HG02943 (cell line): ENCODE data around the gene ARHGAP1.

ENCODE experiments used
- ATAC-seq: cut with Tn5 transposase; IDR thresholded peaks from one replicate; pipeline ENCODE4 v1.9.1; 2021; ENCODE audit warnings: mild to moderate bottlenecking, low read depth, moderate library complexity; ENCODE audit not compliant: unreplicated experiment

Gene ARHGAP1

GRCh38 chr11:46700241-46701077 is at the start of gene ARHGAP1, which contains the start of gene ZNF408:
Gene ARHGAP1, minus strand, starts transcription at chr11:46700619. Its CDS starts 4,512 bp downstream, at chr11:46696107.
Gene ZNF408, plus strand, starts transcription at chr11:46701031. Its CDS starts 17 bp downstream, at chr11:46701048.
- ATAC-seq: peak; percentile 85

DNA sequence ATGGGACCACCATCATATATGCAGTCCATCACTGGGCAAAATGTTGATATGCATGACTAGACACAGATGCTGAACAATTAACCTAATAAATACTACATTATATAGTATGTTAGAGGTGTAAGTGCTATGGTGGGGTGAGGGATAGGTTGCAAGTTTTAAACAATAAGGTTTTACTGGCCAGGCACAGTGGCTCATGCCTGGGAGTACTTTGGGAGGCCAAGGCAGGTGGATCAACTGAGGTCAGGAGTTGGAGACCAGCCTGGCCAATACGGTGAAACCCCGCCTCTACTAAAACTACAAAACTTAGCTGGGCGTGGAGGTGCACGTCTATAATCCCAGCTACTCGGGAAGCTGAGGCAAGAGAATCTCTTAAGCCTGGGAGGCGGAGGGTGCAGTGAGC is 46.7 kb upstream of the ARHGAP1 start:
- ATAC-seq: no peak

DNA sequence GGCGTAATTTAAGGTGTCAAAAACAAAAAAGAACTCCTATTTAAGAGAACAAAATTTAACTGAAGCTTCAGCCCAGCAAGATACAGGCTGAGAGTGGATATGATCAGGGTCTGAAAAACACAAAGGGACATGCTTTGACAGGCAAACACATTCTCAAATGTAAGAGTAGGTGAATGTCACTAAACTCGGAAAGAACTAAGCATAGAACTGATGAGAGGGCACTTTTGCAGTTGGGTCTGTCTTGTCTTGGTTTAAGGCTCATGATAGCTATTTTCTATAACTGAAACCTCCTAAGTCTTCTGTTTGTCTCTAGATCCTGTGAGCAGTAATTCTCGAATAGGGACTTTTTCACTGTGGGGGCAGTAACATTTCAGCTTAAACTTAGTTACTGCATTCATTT is 45.6 kb upstream of the ARHGAP1 start:
- ATAC-seq: no peak

GRCh38 chr11:46745328-46745727 is 44.9 kb upstream of the ARHGAP1 start:
- ATAC-seq: no peak

DNA sequence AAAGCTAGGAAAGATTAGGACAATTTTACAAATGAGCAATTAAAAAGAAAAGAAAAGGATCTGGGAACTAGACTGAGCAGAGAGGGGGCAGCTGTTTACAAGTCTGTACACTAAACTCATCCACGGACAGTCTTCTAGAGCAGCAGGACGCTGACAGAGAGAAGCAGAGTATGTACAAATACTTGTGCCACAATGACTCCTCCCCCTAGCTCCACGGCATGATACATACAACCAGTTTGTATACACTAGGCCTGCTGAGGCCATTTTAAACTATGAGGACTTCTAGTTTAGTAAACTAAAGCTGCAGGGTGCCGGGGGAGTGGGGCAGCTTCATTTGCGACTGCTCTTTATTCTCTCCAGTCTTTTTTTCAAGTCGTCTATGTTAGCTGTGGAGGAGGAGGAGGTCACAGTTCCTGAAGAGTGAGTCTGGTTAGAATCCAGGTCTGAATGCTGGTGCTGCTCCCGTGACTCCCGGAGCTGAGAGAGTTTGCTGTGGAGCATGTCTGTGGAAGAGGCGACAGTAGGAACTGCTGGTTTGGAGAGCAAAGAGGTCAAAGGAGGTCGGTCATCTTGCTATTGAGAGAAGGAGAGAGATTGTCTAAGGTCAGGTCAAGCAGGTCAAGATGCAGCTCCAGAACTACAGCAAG is 43.4 kb upstream of the ARHGAP1 start:
- no peak for ATAC-seq

- no peak for ATAC-seq
Measured at GRCh38 chr11:46743043-46743442, 42.6 kb upstream of the ARHGAP1 start.

DNA sequence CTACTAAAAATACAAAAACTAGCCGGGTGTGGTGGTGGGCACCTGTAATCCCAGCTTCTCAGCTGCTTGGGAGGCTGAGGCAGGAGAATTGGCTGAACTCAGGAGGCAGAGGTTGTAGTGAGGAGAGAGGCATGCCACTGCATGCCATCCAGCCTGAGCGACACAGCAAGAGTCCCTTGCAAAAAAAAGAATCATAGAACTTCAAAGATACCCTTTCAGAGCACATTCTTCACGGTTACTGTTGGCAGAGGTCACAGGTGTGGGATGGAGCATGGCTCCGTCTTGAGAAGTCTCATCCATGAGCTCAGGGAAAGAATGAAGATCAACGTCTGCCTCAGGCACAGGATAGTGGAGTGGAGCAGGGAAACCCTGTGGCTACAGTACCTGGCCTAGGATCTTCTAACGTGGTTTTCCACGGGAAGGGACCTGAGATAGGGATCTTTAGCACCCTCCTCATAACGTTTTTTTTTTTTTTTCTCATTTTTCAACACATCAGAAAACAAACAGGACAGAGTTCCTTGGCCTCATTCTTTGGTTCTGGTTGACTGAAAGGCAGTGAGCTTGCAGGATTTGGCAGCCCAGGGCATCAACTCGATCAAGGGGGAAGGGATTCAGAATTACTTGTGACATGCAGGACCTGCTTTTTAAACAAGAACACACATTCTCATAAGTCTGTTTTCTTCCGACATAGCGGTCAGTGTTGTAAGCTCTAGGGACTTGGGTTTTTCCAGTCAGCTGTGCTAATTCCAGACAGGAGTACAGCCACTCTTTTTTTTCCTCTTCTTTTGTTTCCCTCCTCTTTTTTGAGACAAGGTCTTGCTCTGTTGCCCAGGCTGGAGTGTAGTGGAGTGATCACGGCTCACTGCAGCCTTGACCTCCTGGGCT is 41.4 kb upstream of the ARHGAP1 start:
- no peak for ATAC-seq

- no peak for ATAC-seq
Measured at GRCh38 chr11:46738887-46739286, 38.5 kb upstream of the ARHGAP1 start.

- ATAC-seq: no peak
Measured at GRCh38 chr11:46737699-46738098, 37.3 kb upstream of the ARHGAP1 start.

DNA sequence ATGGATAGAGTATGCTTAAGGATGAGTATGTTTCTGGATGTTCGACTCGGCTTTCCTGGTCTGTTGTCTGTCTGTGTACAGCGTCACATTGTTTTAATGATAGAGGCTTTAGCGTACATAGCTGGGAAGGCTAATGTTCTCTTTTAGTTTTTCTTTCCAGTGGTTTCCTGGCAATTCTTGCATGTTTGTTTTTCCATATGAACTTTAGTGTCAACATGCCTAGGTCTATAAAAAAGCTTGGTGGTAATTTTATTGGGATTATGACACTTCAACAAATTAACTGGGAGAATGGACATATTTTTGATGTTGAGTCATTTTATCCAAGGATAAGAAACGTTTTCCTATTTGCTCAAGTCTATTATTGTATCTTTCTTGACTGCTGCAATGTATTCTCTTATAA is 36.2 kb upstream of the ARHGAP1 start:
- no peak for ATAC-seq

DNA sequence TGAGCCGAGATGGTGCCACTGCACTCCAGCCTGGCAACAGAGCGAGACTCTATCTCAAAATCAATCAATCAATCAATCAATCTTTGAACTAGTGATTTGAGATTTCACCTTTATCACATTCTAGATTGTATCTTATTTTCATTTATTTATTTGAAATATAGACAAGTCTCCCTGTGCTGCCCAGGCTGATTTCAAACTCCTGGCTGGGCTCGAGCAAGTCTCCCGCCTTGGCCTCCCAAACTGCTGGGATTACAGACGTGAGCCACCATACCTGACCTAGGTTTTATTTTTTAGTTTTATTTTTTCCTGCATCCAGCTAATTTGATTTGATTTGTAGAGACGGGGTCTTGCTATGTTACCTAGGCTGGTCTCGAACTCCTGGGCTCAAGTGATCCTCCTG is 35.7 kb upstream of the ARHGAP1 start:
- ATAC-seq: no peak

GRCh38 chr11:46733234-46733633 is 32.8 kb upstream of the ARHGAP1 start:
- no peak for ATAC-seq

DNA sequence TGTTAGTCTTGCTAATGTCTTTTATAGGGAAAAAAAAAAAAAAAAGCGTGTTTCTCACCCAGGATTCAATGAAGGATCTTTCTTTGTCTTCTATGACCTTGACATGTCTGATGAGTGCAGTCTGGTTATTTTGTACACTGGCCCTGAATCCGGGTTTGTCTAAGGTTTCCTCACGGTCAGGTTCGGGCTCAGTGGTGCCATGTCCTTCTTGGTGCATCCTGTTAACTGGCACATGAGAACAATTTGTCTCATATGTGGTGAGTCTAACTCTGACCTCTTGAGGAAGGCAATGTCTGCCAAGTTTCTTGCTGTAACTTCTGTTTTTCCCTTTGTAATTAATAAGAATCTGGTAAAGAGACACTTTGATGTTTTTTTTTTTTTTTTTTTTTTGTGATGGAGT is 31.1 kb upstream of the ARHGAP1 start:
- ATAC-seq: no peak

GRCh38 chr11:46729110-46730027 is 28.9 kb upstream of the ARHGAP1 start:
- no peak for ATAC-seq

GRCh38 chr11:46728659-46729040 is 28.2 kb upstream of the ARHGAP1 start:
- no peak for ATAC-seq

DNA sequence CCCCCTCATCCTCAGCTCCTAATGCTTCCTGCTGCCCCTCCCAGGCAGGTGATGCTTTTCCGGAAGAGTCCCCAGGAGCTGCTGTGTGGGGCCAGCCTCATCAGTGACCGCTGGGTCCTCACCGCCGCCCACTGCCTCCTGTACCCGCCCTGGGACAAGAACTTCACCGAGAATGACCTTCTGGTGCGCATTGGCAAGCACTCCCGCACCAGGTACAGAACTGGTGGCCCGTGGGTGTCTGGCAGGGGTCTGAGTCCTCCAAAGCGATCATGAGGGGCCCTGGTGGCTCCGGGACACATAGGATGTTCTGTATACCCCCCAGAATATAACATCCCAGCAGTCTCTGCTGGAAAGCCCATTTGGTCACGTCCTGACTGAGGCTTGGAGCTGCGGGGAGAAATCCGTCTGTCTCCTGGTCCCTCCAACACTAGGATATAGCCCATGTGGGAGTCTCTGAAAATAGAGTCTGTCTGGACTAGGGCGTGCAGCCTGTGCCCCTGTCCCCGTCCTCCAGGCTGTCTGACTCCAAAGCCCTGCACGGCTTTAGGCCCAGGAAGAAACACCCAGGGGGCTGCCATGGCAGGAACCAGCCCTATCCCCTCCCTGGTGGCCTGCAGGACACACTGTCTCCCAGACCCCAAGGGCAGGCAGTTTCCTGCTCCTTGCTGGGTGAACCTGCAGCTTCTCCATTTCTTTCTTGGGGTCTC is 27.7 kb upstream of the ARHGAP1 start:
- ATAC-seq: no peak

GRCh38 chr11:46726206-46726862 is 25.9 kb upstream of the ARHGAP1 start:
- ATAC-seq: no peak

- ATAC-seq: no peak
Measured at GRCh38 chr11:46725338-46726205, 25.2 kb upstream of the ARHGAP1 start.
